Activated CD8-positive, alpha-beta memory T cell treated with anti-CD3 and anti-CD28 coated beads, Interleukin-2, amount 10 ng/mL, durations not matched to agents 7 days and 5 days (primary cell): ENCODE results near the gene CACNB1. TPM values are rescaled to one million over a fixed set of nuclear protein-coding genes. Genes with fewer than 3 reads are reported as not detected.
"Not testable (repeated sequence)": the region's sequence is repeated elsewhere in the genome, so short reads cannot be mapped to it uniquely, and the experiment has no call there.

Experiments used
- ATAC-seq: fragments of 150-1000 bp; cut with Tn5 transposase; one replicate; pipeline ENCODE4 v1.10.0; 2021; ENCODE audit warnings: moderate library complexity
- CTCF ChIA-PET: fragments of 350-600 bp; sonication (Branson Sonifier 250); formaldehyde crosslinking; loops from one replicate; lab custom pipeline; 2021; ENCODE audit warnings: antibody characterized with exemption; lab: Charles Lee
- DNase-seq: peaks from one replicate; pipeline ENCODE4 v3.0.0-alpha.2; 2020
- H3K27ac Mint-ChIP-seq: one replicate; pipeline ENCODE4 v1.8.0; 2021; ENCODE audit warnings: mild to moderate bottlenecking, mixed read lengths
- H3K27me3 Mint-ChIP-seq: one replicate; pipeline ENCODE4 v1.8.0; 2021; ENCODE audit warnings: mixed read lengths
- H3K36me3 Mint-ChIP-seq: one replicate; pipeline ENCODE4 v1.8.0; 2021; ENCODE audit warnings: mild to moderate bottlenecking, mixed read lengths
- H3K4me1 Mint-ChIP-seq: one replicate; pipeline ENCODE4 v1.8.0; 2021; ENCODE audit warnings: mixed read lengths
- H3K4me3 Mint-ChIP-seq: one replicate; pipeline ENCODE4 v1.8.0; 2021; ENCODE audit warnings: mild to moderate bottlenecking, moderate library complexity, mixed read lengths
- H3K9me3 Mint-ChIP-seq: one replicate; pipeline ENCODE4 v1.8.0; 2022; ENCODE audit warnings: low read depth, mixed read lengths
- total RNA-seq, 2 experiments: library from RNA; stranded (reverse); gene quantifications; one replicate each; pipeline ENCODE4 v1.2.3, GENCODE V29; 2021

CACNB1 gene
- total RNA-seq, 2 experiments from 2014 or later = 21.0 to 32.9 TPM

DNA sequence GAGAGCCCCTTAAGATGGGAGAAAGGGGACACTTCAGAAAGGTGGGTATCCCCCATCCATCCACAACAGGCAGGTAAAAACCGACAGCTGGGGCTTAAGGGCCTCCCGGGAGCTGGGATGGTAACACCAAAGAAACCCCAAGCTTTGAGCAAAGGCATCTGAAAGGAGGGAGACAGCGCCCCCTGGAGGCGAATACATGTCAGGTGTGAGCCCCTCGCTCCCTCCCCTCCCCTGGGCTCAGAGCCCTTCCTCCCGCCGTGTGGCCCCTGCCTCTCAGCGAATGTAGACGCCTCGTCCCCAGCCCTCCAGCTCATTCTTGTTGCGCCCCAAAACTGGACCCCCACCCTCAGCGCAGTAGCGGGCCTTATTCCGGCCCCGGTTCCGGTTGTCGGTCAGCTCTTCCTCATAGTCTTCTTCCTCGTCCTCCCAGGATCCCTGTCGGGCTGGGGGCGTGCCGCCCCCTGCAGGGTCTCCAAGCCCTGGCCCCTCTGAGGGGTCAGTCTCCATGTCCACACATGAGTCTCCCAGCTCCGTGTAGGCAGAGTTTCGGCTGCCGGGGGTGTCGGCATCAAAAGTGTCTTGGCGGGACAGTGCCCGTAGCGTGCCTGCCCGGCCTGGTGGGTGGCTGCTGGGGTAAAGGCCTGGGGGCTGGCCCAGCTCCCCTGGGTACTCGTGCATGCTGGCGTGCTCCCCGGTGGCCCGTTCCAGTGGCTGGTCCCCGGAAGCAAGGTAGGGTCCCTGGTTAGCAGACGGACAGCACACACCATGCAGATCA, 22.4 kb downstream of the CACNB1 start:
- ATAC-seq (peak; percentile 85), DNase-seq (peak; percentile 84)
- Mint-ChIP-seq H3K9me3 (no peaks in the 10 kb centered on the region), H3K27me3 (no peaks in the 10 kb centered on the region), H3K36me3 (peaks cover 11% of the 10 kb centered on the region), H3K4me1 (peaks cover 23% of the 10 kb centered on the region), H3K4me3 (no peak overlapping the region), H3K27ac (no peak overlapping the region)
- CTCF ChIA-PET = interaction anchor here (0.6 to 20.6 kb wide), 55 partner anchors 9 to 413 kb away, joined by 3 to 516 read pairs (median 4); partner anchors contain the start of genes ARL5C, CACNB1, FBXO47 and LASP1NB

DNA sequence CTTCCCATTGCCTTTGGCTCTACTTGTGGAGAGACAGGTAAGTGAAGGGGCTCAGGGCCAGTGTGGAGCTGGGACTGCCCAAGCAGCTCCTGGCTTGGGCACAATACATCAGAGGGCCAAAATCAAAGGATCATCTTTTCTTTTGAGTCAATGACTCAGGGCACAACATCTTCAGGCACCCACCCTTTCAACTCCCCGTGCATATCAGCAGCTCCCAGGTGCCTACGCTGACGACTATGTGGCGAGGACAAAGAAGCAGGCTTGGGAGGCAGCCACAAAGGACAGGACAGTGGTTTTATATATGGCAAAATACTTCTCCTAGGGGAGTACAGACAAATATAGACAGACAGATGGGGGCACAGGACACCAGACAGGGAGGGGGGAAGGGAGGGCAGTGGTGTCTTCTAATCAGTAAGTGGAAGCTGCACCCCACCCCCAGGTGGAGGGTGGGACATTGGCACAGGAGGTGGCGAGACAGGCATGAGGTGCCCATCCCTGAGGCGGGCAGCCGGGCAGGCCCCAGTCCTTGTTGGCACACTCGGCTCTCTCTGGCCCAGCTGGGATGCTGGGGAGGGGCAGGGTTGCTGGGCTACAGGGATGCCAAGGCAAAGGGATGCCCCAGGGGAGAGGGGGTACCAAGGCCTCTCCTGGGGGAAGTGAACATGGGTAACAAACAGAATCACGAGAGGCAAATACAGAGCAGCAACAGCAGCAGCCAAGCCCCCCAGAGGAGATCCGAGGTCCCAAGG, 23.8 kb downstream of the CACNB1 start:
- Mint-ChIP-seq H3K4me3 (no peak overlapping the region), H3K9me3 (no peaks in the 10 kb centered on the region), H3K27ac (peak overlapping the region; percentile 23), H3K4me1 (peaks cover 31% of the 10 kb centered on the region), H3K36me3 (peaks cover 11% of the 10 kb centered on the region), H3K27me3 (peaks cover 4% of the 10 kb centered on the region)
- CTCF ChIA-PET = interaction anchor here (0.9 to 20.6 kb wide), 21 partner anchors 17 to 345 kb away, joined by 3 to 516 read pairs (median 6); partner anchors contain the start of genes ARL5C, CACNB1, FBXO47 and PLXDC1
- ATAC-seq (no peak), DNase-seq (no peak)

DNA sequence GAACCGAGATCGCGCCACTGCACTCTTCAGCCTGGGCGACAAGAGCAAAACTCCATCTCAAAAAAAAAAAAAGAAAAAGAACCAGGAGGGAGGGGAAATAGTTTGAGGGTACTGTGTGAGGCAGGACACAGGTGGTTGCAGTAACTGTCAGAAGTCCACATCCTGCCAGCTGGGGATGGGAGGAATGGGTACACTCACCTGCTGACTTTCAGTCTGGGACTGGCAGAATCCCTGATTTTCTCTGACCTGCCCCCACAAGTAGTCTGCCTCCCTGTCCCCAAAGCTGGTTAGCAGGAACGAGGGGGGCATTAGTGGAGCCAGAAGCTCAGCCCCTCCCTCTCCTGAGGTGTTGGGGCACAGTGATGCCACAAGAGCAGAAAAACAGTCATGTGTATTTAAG, 24.4 kb downstream of the CACNB1 start:
- Mint-ChIP-seq H3K27me3 (peaks cover 4% of the 10 kb centered on the region), H3K4me1 (peaks cover 36% of the 10 kb centered on the region), H3K9me3 (peaks cover 3% of the 10 kb centered on the region), H3K36me3 (peaks cover 10% of the 10 kb centered on the region), H3K4me3 (no peak overlapping the region), H3K27ac (peak overlapping the region; percentile 23)
- DNase-seq (no peak), ATAC-seq (no peak)
- CTCF ChIA-PET = interaction anchor here (1.9 to 20.6 kb wide), 4 partner anchors 16 to 190 kb away, joined by 13 to 516 read pairs (median 63); partner anchors contain the start of genes ARL5C, CACNB1 and PLXDC1

DNA sequence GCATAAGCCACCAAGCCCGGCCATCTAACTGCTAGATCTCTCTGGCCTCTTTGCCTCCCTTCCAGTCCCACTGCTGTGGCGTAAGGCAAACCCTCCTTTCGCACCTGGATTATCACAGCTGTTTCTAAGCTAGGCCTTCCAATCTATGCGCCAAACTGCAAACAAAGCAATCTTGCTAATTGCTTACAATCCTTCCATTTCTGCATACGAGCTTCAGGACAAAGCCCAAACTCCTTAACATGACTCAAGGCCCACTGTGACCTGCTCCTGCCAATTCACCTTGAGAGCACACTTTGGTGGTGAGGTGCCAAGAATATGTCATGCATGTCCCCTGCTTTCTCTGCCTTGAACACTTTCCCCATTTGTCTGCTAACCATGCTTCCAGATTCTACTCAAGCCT, 25.5 kb downstream of the CACNB1 start:
- no peak overlapping the region for H3K27ac Mint-ChIP-seq
- peaks cover 3% of the 10 kb centered on the region for H3K9me3 Mint-ChIP-seq
- H3K36me3 Mint-ChIP-seq = peaks cover 3% of the 10 kb centered on the region
- ATAC-seq (no peak), DNase-seq (no peak)
- CTCF ChIA-PET = interaction anchor here (8.4 to 20.6 kb wide), 2 partner anchors 15 to 189 kb away, joined by 86 to 516 read pairs; partner anchors contain the start of genes ARL5C and PLXDC1
- peaks cover 46% of the 10 kb centered on the region for H3K4me1 Mint-ChIP-seq
- H3K27me3 Mint-ChIP-seq = peaks cover 4% of the 10 kb centered on the region
- no peak overlapping the region for H3K4me3 Mint-ChIP-seq

DNA sequence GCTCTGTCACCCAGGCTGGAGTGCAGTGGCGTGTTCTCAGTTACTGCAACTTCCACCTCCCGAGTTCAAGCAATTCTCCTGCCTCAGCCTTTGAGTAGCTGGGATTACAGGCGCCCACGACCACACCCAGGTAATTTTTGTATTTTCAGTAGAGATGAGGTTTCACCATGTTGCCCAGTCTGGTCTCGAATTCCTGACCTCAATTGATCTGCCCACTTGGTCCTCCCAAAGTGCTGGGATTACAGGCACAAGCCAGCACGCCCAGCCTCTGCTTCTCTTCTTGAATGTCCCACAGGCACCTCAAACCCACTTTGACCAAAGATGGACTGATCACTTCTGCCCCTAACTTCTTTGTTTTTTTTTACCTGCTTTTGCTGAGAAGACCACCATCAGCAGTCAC, 26.9 kb downstream of the CACNB1 start:
- H3K4me1 Mint-ChIP-seq = peaks cover 58% of the 10 kb centered on the region
- no peak overlapping the region for H3K4me3 Mint-ChIP-seq
- DNase-seq (no peak), ATAC-seq (no peak)
- no peak overlapping the region for H3K27ac Mint-ChIP-seq
- peaks cover 3% of the 10 kb centered on the region for H3K9me3 Mint-ChIP-seq
- peaks cover 1% of the 10 kb centered on the region for H3K36me3 Mint-ChIP-seq
- CTCF ChIA-PET = interaction anchor here (1.1 to 20.6 kb wide), 8 partner anchors 13 to 263 kb away, joined by 3 to 516 read pairs (median 6); partner anchors contain the start of genes ARL5C, PLXDC1 and RPL19
- H3K27me3 Mint-ChIP-seq = peaks cover 17% of the 10 kb centered on the region

DNA sequence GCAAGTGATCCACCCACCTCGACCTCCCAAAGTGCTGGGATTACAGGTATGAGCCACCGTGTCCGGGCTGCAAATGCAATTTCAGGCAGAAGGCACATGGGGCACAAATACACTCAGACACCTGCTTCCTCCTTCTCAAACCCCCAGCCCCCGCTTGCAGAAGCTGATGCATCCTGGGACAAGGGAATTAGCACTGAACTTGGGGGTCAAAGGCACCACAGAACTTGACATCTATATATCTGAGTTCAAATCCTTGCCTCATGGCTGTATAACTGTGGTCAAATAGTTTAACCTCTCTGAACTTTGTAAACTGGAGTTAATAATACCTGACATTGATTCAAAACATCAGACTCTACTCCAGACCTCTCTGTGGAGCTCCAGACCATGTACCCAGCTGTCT, 27.4 kb downstream of the CACNB1 start:
- CTCF ChIA-PET = interaction anchor here (0.7 to 20.6 kb wide), 8 partner anchors 13 to 263 kb away, joined by 3 to 516 read pairs (median 6); partner anchors contain the start of genes ARL5C, PLXDC1 and RPL19
- Mint-ChIP-seq H3K27me3 (peaks cover 17% of the 10 kb centered on the region), H3K27ac (no peak overlapping the region), H3K36me3 (peaks cover 1% of the 10 kb centered on the region), H3K4me1 (peaks cover 58% of the 10 kb centered on the region), H3K4me3 (no peak overlapping the region), H3K9me3 (peaks cover 3% of the 10 kb centered on the region)
- no peak for DNase-seq
- no peak for ATAC-seq

DNA sequence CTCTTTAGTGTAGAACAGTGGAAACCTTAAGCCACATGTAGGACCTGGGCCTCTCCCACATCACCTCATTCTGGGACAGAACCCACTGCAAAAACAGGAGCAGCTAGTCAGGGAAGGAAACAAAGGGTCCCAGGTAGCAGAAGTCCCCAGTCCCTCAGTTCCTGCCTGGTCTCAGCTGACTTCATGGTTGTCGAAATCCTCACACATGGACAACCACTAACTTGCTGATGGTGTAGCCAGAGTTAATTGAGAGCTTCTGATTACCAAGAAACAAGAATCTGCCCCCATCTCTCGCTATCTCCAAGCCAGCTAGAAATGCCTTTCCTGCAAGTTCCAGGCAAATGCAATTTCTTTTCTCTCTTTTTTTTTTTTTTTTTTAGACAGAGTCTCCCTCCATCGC, 28.0 kb downstream of the CACNB1 start:
- peaks cover 1% of the 10 kb centered on the region for H3K36me3 Mint-ChIP-seq
- peaks cover 17% of the 10 kb centered on the region for H3K27me3 Mint-ChIP-seq
- DNase-seq = no peak
- peaks cover 64% of the 10 kb centered on the region for H3K4me1 Mint-ChIP-seq
- H3K9me3 Mint-ChIP-seq = peaks cover 3% of the 10 kb centered on the region
- CTCF ChIA-PET = interaction anchor here (0.7 to 20.6 kb wide), 8 partner anchors 12 to 434 kb away, joined by 3 to 516 read pairs (median 6); partner anchors contain the start of genes ARL5C and PLXDC1
- no peak overlapping the region for H3K27ac Mint-ChIP-seq
- ATAC-seq = no peak
- H3K4me3 Mint-ChIP-seq = no peak overlapping the region

DNA sequence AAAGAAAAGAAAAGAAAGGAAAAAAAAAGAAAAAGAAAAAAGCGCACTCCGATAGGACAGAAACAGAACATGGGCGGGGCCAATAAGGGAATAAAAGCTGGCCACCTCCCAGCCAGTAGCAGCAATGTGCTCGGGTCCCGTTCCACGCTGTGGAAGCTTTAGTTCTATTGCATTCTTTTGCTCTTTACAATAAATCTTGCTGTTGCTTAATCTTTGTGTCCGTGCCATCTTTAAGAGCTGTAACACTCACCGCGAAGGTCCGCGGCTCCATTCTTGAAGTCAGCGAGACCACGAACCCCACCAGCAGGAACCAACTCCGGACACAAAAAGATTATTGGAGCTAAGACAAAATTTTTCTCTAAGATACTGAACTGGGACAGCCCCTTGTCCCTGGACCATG, 28.4 kb downstream of the CACNB1 start:
- Mint-ChIP-seq H3K4me1 (peaks cover 66% of the 10 kb centered on the region), H3K36me3 (peaks cover 1% of the 10 kb centered on the region), H3K27me3 (peaks cover 17% of the 10 kb centered on the region), H3K9me3 (peaks cover 3% of the 10 kb centered on the region), H3K27ac (no peak overlapping the region), H3K4me3 (no peak overlapping the region)
- CTCF ChIA-PET = interaction anchor here (0.9 to 23.8 kb wide), 7 partner anchors 2 to 434 kb away, joined by 3 to 516 read pairs (median 47); partner anchors contain the start of genes ARL5C and PLXDC1
- DNase-seq (no peak), ATAC-seq (no peak)

DNA sequence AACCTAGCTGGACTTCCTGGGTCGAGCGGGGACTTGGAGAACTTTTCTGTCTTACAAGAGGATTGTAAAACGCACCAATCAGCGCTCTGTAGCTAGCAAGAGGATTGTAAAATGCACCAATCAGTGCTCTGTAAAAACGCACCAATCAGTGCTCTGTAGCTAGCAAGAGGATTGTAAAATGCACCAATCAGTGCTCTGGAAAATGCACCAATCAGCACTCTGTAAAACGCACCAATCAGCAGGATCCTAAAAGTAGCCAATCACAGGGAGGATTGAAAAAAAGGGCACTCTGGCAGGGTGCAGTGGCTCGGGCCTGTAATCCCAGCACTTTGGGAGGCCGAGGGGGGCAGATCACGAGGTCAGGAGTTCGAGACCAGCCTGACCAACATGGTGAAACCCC, 29.0 kb downstream of the CACNB1 start:
- CTCF ChIA-PET = interaction anchor here (1.4 to 23.8 kb wide), 7 partner anchors 2 to 198 kb away, joined by 3 to 516 read pairs (median 47); partner anchors contain the start of genes ARL5C and PLXDC1
- Mint-ChIP-seq H3K4me1 (peaks cover 66% of the 10 kb centered on the region), H3K27me3 (peaks cover 17% of the 10 kb centered on the region)
- not testable (repeated sequence) for H3K4me3 Mint-ChIP-seq, H3K9me3 Mint-ChIP-seq, DNase-seq, ATAC-seq, H3K27ac Mint-ChIP-seq, H3K36me3 Mint-ChIP-seq

DNA sequence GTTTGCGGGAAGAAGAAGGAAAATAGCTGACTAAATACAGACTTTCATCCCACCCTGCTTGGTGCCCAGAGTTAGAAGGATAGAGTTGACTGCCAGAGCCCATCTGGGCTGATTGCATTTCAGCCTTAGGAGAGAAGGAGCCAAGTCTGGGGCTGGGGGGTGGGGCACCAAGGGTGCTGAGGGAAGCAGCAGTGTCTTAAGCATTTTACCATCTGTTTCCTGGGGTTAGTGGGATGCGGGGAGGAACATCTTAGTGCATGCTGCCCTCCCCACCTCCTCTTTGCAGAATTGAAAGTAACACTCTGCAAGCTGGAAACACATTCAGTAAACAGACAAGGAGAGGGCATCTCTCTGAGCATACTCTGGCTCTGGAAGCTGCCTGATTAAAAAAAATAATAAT, 30.0 kb downstream of the CACNB1 start:
- Mint-ChIP-seq H3K9me3 (peaks cover 3% of the 10 kb centered on the region), H3K4me3 (peak overlapping the region; percentile 5), H3K27me3 (peaks cover 17% of the 10 kb centered on the region), H3K36me3 (peaks cover 1% of the 10 kb centered on the region), H3K27ac (peak overlapping the region; percentile 16), H3K4me1 (peaks cover 57% of the 10 kb centered on the region)
- CTCF ChIA-PET = interaction anchor here (1.0 to 23.8 kb wide), 10 partner anchors 3 to 296 kb away, joined by 3 to 516 read pairs (median 40); partner anchors contain the start of genes ARL5C, CACNB1, PLXDC1 and RPL19
- ATAC-seq = peak; percentile 18
- DNase-seq = peak; percentile 57

DNA sequence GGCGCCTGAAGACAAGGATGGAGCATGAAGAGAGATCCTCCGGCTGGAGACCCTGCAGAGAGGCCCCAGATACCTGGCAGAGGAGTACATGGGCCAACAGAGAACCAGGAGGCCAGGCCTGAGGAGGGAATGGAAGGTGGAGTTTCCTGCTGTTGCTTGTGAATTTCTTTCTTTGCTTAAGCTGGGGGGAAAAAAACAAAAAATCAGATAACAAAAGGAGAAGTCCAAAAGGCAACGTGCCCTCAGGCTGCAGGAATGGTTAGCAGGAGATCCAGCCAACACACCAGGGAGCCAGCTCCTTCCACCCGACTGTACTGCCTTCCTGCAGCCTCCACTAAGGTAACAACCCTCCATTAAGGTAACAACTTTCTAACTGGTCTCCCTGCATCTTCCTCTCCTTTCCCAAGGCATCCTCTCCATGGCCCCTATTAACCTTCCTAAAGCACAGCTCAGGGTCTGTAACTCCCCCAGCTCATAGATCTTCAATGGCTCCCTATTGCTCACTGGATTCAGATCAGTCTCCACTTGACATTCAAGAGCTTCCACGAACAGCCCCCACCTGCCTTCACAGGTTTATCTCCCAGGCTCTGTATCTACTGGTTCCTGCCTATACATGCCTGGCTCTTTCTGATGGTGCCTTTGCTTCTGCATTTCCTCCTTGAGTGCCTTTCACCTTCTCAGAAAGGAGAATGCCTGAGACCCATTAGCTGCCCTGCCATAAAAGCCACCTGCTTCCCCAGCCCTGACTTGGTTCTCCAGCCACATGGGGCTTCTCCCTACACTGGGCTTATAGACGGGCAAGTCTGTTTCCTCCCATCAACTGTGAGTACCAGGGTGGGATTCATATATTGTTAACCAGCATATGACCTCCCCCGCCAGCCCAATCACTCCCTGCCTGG, 30.8 kb downstream of the CACNB1 start:
- Mint-ChIP-seq H3K27ac (peak overlapping the region; percentile 13), H3K9me3 (peaks cover 3% of the 10 kb centered on the region), H3K4me3 (peak overlapping the region; percentile 36), H3K27me3 (peaks cover 20% of the 10 kb centered on the region), H3K36me3 (peaks cover 1% of the 10 kb centered on the region), H3K4me1 (peaks cover 50% of the 10 kb centered on the region)
- no peak for DNase-seq
- CTCF ChIA-PET = interaction anchor here (1.0 to 23.8 kb wide), 10 partner anchors 4 to 295 kb away, joined by 3 to 516 read pairs (median 40); partner anchors contain the start of genes ARL5C, CACNB1, PLXDC1 and RPL19
- no peak for ATAC-seq
